GM19035 (cell line): Measurements from ENCODE around the gene MAP3K2.
"Not testable (repeated sequence)": the region's sequence is repeated elsewhere in the genome, so short reads cannot be mapped to it uniquely, and the experiment has no call there.

Source experiments
- ATAC-seq: cut with Tn5 transposase; IDR thresholded peaks from one replicate; pipeline ENCODE4 v1.9.1; 2021; ENCODE audit not compliant: unreplicated experiment

The MAP3K2 gene

DNA sequence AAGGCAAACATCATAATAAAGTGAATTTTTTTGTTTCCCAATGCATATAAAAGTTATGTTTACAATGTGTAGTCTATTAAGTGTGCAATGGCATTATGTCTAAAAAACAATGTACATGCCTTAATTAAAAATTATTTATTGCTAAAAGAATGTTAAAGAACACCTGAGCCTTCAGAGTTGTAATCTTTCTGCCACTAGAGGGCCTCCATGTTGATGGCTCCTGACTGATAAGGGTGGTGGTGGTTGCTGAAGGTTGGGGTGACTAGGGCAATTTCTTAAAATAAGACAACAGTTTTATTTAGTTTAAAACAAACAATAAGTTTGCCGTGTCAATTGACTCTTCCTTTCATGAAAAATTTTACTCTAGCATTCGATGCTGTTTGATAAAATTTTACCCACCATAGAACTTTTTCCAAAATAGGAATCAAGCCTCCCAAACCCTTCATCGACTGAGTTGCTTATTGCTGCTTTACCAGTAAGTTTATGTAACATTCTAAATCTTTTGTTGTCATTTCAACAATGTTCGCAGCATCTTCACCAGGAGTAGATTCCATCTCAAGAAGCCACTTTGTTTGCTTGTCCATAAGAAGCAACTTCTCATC, 32.3 kb downstream of the MAP3K2 start:
- ATAC-seq = no peak

- ATAC-seq = not testable (repeated sequence)
Measured at GRCh38 chr2:127353873-127354676, 33.7 kb downstream of the MAP3K2 start.

GRCh38 chr2:127353223-127353622, 34.6 kb downstream of the MAP3K2 start:
- not testable (repeated sequence) for ATAC-seq

GRCh38 chr2:127351603-127352002, 36.2 kb downstream of the MAP3K2 start:
- ATAC-seq = no peak

- no peak for ATAC-seq
Measured at GRCh38 chr2:127348426-127349000, 39.3 kb downstream of the MAP3K2 start.

DNA sequence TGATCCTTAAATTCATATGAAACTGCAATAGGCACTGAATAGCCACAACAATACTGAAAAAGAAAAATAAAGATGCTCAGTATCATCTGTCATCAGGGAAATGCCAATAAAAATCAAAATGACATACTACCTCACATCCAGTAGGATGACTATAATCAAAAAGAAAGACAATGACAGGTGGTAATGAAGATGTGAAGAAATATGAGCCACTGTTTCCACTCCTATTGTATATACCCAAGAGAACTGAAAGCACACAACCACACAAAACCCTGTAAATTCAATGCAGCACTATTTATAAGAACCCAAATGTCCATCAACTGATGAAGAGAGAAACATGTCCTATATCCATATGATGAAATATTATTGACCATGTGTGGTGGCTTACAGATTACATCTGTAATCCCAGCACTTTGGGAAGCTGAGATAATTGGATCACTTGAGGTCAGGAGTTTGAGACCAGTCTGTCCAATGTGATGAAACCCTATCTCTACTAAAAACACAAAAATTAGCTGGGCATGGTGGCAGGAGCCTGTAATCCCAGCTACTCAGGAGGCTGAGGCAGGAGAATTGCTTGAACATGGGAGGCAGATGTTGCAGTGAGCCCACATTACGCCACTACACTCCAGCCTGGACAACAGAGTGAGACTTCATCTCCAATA, 39.9 kb downstream of the MAP3K2 start:
- ATAC-seq = no peak

DNA sequence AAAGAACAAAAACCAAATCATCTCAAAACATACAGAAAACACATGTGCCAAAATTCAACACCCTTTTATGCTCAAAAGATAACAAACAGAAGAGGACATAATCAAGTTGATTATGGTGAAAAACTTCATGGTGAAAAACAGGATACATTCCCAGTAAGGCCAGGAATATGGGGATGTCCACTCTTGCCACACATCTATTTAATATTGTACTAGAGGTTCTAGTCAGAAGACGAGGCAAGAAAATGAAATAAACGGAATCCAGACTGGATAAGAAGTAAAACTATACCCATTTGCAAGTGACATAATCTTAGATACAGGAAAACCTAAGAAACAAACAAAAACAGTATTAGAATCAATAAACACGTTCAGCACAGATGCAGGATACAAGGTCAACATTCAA, 40.8 kb downstream of the MAP3K2 start:
- ATAC-seq = no peak

DNA sequence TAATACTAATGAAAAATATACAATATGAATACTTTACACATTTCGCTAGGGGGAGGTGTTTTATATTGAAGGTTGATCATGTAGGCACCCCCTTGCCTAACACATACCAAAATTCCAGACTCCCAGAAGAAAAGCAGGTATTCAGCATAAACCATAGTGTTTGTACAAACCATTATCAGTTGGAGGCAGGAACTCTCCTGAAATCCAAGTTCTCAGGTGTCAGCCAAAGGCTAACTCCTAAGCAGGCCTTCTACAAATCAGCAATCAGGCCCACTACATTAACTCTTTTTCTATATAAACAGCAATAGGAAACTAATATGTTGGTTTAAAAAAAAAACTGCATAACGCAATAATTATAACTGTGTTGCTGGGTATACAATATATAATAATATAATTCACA, 44.5 kb downstream of the MAP3K2 start:
- no peak for ATAC-seq

GRCh38 chr2:127342101-127342500, 45.7 kb downstream of the MAP3K2 start:
- no peak for ATAC-seq

GRCh38 chr2:127332335-127332734, 55.4 kb downstream of the MAP3K2 start:
- ATAC-seq = no peak

- peak; percentile 76 for ATAC-seq
Measured at GRCh38 chr2:127330753-127331152, 57.0 kb downstream of the MAP3K2 start.

GRCh38 chr2:127326289-127326945, 61.4 kb downstream of the MAP3K2 start:
- no peak for ATAC-seq

- no peak for ATAC-seq
Measured at GRCh38 chr2:127324635-127325034, 63.1 kb downstream of the MAP3K2 start.

DNA sequence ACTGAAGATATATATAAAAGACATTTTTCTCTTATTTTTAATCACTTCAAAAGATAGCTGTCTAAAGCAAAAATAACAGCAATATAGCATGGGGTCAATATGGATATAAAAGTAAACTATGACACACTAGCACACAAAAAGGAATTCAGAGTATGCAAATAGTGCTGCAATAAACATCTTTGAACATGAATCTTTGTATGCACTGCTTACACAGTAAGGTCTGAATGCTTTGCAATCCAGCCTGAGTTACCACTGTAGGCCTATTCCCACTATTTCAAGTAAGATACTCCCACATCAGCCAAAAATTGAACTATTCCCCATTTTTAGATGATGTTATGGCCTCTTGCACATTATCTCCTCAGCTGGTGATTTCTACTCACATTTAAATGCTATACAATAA, 66.5 kb downstream of the MAP3K2 start:
- no peak for ATAC-seq

- no peak for ATAC-seq
Measured at GRCh38 chr2:127320586-127321275, 67.0 kb downstream of the MAP3K2 start.

GRCh38 chr2:127320067-127320466, 67.7 kb downstream of the MAP3K2 start:
- ATAC-seq = no peak

- no peak for ATAC-seq
Measured at GRCh38 chr2:127314193-127314988, 73.4 kb downstream of the MAP3K2 start.

- peak; percentile 95 for ATAC-seq
Measured at GRCh38 chr2:127313406-127313805, 74.4 kb downstream of the MAP3K2 start.

- ATAC-seq = no peak
Measured at GRCh38 chr2:127310980-127311379, 76.8 kb downstream of the MAP3K2 start.

DNA sequence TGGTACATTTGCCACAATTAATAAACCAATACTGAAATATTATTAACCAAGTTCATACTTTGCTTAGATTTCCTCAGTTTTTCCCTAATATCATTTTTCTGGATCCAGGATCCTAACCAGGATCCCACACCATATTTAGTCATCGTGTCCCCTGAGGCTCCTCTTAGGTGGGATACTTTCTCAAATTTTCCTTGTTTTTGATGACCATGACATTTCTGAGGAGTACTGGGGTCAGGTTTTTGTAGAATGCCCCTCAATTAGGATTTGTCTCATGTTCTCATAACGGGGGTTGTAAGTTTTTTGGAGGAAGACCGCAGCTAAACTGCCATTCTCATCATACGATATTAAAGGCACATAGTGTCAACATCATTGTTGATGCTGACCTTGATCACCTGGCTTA, 78.3 kb downstream of the MAP3K2 start:
- no peak for ATAC-seq
